Measurements from ENCODE around the gene AGBL4. TPM values are rescaled to one million over a fixed set of nuclear protein-coding genes. Genes with fewer than 3 reads are reported as not detected.

AGBL4 gene
- total RNA-seq, 1 experiment from 2014 or later = not detected

- CTCF ChIA-PET = no interaction called here
These were observed 686.5 kb downstream of the AGBL4 start for GRCh38 chr1:49337251-49337650.

More at GRCh38 chr1:49337251-49337650, 686.5 kb downstream of the AGBL4 start:
- BruUV-seq (replicated peaks) = no TSS peak
- H3K9ac ChIP-seq (ENCODE audit: low read length) = no peak overlapping the region
- no peak overlapping the region for H3K4me2 ChIP-seq (ENCODE audit: low read length)
- POLR2A ChIA-PET = no interaction called here
- H2AFZ ChIP-seq (ENCODE audit: low read depth, low read length, poor library complexity, severe bottlenecking) = no peak overlapping the region
- no peaks in the 10 kb centered on the region for H3K4me1 ChIP-seq (ENCODE audit: control insufficient read depth in 1 of 2, insufficient read depth in 2 of 2, low read length in 2 of 2)
- RAD21 ChIA-PET (ENCODE audit: low non-redundant PET in 1 of 2, low total read pairs in 2 of 2, uncharacterized antibody in 2 of 2, unreplicated experiment in 2 of 2) = no interaction called here
- intact Hi-C loops (cut with micrococcal nuclease) = no loop called here
- no peaks in the 10 kb centered on the region for H3K36me3 ChIP-seq (ENCODE audit: control insufficient read depth in 1 of 2, insufficient read depth in 2 of 2, low read length in 2 of 2)
- H3K27me3 ChIP-seq (ENCODE audit: insufficient read depth, low read length) = no peaks in the 10 kb centered on the region
- H3K9me2 ChIP-seq (ENCODE audit: insufficient read depth) = no peaks in the 10 kb centered on the region
- peaks cover 0 to 7% of the 10 kb centered on the region in 2 experiments; a peak in 2 of 4 replicates for H3K9me3 ChIP-seq (ENCODE audit: control insufficient read depth in 1 of 2, insufficient read depth in 1 of 2, low read depth in 1 of 2, low read length in 2 of 2)
- H3K27ac ChIP-seq (ENCODE audit: low read depth, low read length) = no peak overlapping the region
- no peaks in the 10 kb centered on the region for H4K20me1 ChIP-seq (ENCODE audit: insufficient read depth)
- H3K79me2 ChIP-seq (ENCODE audit: insufficient read depth, low read length) = no peaks in the 10 kb centered on the region
- H3K4me3 ChIP-seq (replicated peaks in 1 of 2; ENCODE audit: low read depth in 1 of 2, low read length in 2 of 2) = no peak overlapping the region
- DNase-seq (ENCODE audit: low read depth, low spot score) (no peak), ATAC-seq (no peak)
- TF ChIP-seq ZNF274 (IDR thresholded peaks at IDR 0.05; ENCODE audit: low read depth, low read length) (no peak), TCF7L2 (IDR thresholded peaks at IDR 0.05; ENCODE audit: borderline replicate concordance, extremely low read depth, insufficient read depth, insufficient read length) (no peak), FOSL1 (IDR thresholded peaks at IDR 0.05; ENCODE audit: low read depth) (no peak), SRF (IDR thresholded peaks at IDR 0.05; ENCODE audit: low read depth) (no peak), CBX3 (IDR thresholded peaks at IDR 0.05; ENCODE audit: low read depth) (no peak), CTCF (IDR thresholded peaks at IDR 0.05 in 2 of 3, conservative IDR thresholded peaks at IDR 0.05 in 1 of 3; ENCODE audit: borderline replicate concordance in 1 of 3, insufficient read depth in 1 of 3, low read depth in 2 of 3, low read length in 2 of 3) (no peak), SP1 (IDR thresholded peaks at IDR 0.05; ENCODE audit: low read depth) (no peak), ZFX (IDR thresholded peaks at IDR 0.05) (no peak), EGR1 (IDR thresholded peaks at IDR 0.05; ENCODE audit: low read depth) (no peak), POLR2AphosphoS5 (IDR thresholded peaks at IDR 0.05; ENCODE audit: low read depth, low read length) (no peak), JUND (IDR thresholded peaks at IDR 0.05) (no peak), POLR2A (IDR thresholded peaks at IDR 0.05; ENCODE audit: borderline replicate concordance, extremely low read depth, insufficient read depth, insufficient read length) (no peak), EZH2 (IDR thresholded peaks at IDR 0.05) (no peak)

Data from HCT116 (cell line).